Neural cell (in vitro differentiated cells): ENCODE results near the gene TRPM6. TPM values are rescaled to one million over a fixed set of nuclear protein-coding genes. Genes with fewer than 3 reads are reported as not detected.

Source experiments
- H2AFZ ChIP-seq: fragments of 200-600, 300-800 bp; sonication (generic), shearing (Covaris generic); 2 replicates; pipeline ENCODE4 v1.6.0; 2014; ENCODE audit warnings: low read depth, mild to moderate bottlenecking, antibody characterized with exemption, low read length, moderate library complexity
- H3F3A ChIP-seq: fragments of 200-600 bp; shearing (Covaris generic); 2 replicates; pipeline ENCODE4 v1.6.1; 2016; ENCODE audit warnings: mild to moderate bottlenecking, moderate library complexity, mixed read lengths, antibody characterized with exemption, low read length; ENCODE audit not compliant: insufficient read depth, poor library complexity, severe bottlenecking
- H3K27ac ChIP-seq: fragments of 200-600, 300-800 bp; sonication (generic), shearing (Covaris generic); 2 replicates; pipeline ENCODE4 v1.5.1; 2014; ENCODE audit warnings: mild to moderate bottlenecking, low read length, moderate library complexity
- H3K27me3 ChIP-seq: fragments of 300-800, 200-600 bp; sonication (generic), shearing (Covaris generic); 2 replicates; pipeline ENCODE4 v1.6.0; 2014; ENCODE audit warnings: mild to moderate bottlenecking, low read depth, low read length, moderate library complexity; ENCODE audit not compliant: insufficient read depth
- H3K36me3 ChIP-seq: fragments of 300-800, 200-600 bp; sonication (generic), shearing (Covaris generic); 2 replicates; pipeline ENCODE4 v1.5.1; 2014; ENCODE audit warnings: mild to moderate bottlenecking, antibody characterized with exemption, low read length, moderate library complexity; ENCODE audit not compliant: insufficient read depth
- H3K4me2 ChIP-seq: fragments of 300-800, 200-600 bp; sonication (generic), shearing (Covaris generic); 2 replicates; pipeline ENCODE4 v1.6.0; 2014; ENCODE audit warnings: mild to moderate bottlenecking, low read length
- H3K4me3 ChIP-seq: fragments of 300-800, 200-600 bp; sonication (generic), shearing (Covaris generic); 2 replicates; pipeline ENCODE4 v1.5.1; 2014; ENCODE audit warnings: mild to moderate bottlenecking, low read length, moderate library complexity
- H3K79me2 ChIP-seq: fragments of 200-600 bp; shearing (Covaris generic); replicated peaks from 2 replicates; pipeline ENCODE4 v1.6.0; 2014; ENCODE audit warnings: mild to moderate bottlenecking, low read length, moderate library complexity; ENCODE audit not compliant: insufficient read depth
- H3K9ac ChIP-seq: fragments of 300-800, 200-600 bp; sonication (generic), shearing (Covaris generic); 2 replicates; pipeline ENCODE4 v1.6.1; 2016; ENCODE audit warnings: mild to moderate bottlenecking, low read length, mixed read lengths
- H3K9me2 ChIP-seq: fragments of 200-600 bp; shearing (Covaris generic); 2 replicates; pipeline ENCODE4 v1.6.1; 2016; ENCODE audit warnings: mild to moderate bottlenecking, low read length, mixed read lengths; ENCODE audit not compliant: insufficient read depth
- H3K9me3 ChIP-seq: fragments of 200-600, 300-800 bp; sonication (generic), shearing (Covaris generic); 2 replicates; pipeline ENCODE4 v1.6.1; 2016; ENCODE audit warnings: mild to moderate bottlenecking, mixed run types, low read length, moderate library complexity, mixed read lengths
- H4K20me1 ChIP-seq: fragments of 200-600 bp; shearing (Covaris generic); 2 replicates; pipeline ENCODE4 v1.6.1; 2016; ENCODE audit warnings: mild to moderate bottlenecking, mixed run types; ENCODE audit not compliant: insufficient read depth
- EP300 ChIP-seq: fragments of 450-650 bp; conservative IDR thresholded peaks from 2 replicates; pipeline ENCODE4 v1.6.1; 2014; ENCODE audit warnings: antibody characterized with exemption, mild to moderate bottlenecking, moderate library complexity; ENCODE audit not compliant: poor library complexity, severe bottlenecking
- EZH2 ChIP-seq: fragments of 200-600, 300-800 bp; shearing (Covaris generic), sonication (generic); IDR thresholded peaks from 2 replicates; pipeline ENCODE4 v1.6.1; 2014; ENCODE audit warnings: antibody characterized with exemption, low read length, borderline replicate concordance, mild to moderate bottlenecking; ENCODE audit not compliant: insufficient read depth, poor library complexity, severe bottlenecking
- MXI1 ChIP-seq: fragments of 450-650 bp; conservative IDR thresholded peaks from 2 replicates; pipeline ENCODE4 v1.6.1; 2014; ENCODE audit warnings: antibody characterized with exemption, mild to moderate bottlenecking; ENCODE audit not compliant: poor library complexity, severe bottlenecking
- POLR2AphosphoS5 ChIP-seq: IDR thresholded peaks from 2 replicates; pipeline ENCODE4 v1.6.1; 2012
- RAD21 ChIP-seq: fragments of 450-650 bp; conservative IDR thresholded peaks from 2 replicates; pipeline ENCODE4 v1.6.1; 2014; ENCODE audit warnings: antibody characterized with exemption, mild to moderate bottlenecking, moderate library complexity
- REST ChIP-seq: IDR thresholded peaks from 2 replicates; pipeline ENCODE4 v1.6.1; 2012; ENCODE audit warnings: borderline replicate concordance
- SMC3 ChIP-seq: fragments of 450-650 bp; conservative IDR thresholded peaks from 2 replicates; pipeline ENCODE4 v1.6.1; 2014; ENCODE audit warnings: antibody characterized with exemption, mild to moderate bottlenecking, moderate library complexity; ENCODE audit not compliant: poor library complexity
- TAF1 ChIP-seq: IDR thresholded peaks from 2 replicates; pipeline ENCODE4 v1.6.1; 2012; ENCODE audit warnings: low read depth
- polyA plus RNA-seq: library from polyadenylated mRNA; depleted of rRNA; stranded (reverse); fragments of >200 nt; gene quantifications from 2 replicates; pipeline ENCODE4 v1.2.3, GENCODE V29; 2014
- TF ChIP-seq, protein P1 (sequence below): fragments of 450-650 bp; IDR thresholded peaks from 2 replicates; pipeline ENCODE4 v1.5.1; 2014; ENCODE audit warnings: antibody characterized with exemption, mild to moderate bottlenecking, moderate library complexity; ENCODE audit not compliant: poor library complexity, severe bottlenecking

TRPM6 gene
- polyA plus RNA-seq, 1 donor from 2014 or later, result not detected

DNA sequence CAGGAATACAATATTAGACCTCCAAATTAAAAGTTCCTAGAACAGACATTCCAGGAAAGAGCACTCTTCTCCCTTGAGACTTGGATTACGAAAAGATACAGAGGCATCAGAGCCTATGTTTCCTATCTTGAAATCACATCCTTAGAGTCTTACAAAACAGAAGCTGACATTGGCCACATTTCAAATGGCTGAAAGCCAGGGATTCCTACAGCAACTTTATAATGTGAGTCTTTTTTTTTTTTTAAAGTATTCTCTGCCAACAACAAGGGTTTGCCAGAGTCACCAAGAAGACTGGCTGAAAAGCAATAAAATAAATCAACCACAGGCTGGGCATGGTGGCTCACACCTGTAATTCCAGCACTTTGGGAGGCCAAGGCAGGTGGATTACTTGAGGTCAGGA, 63.1 kb downstream of the TRPM6 start:
- H3K36me3 ChIP-seq, result no peaks in the 10 kb centered on the region
- H3K27me3 ChIP-seq, result no peaks in the 10 kb centered on the region
- H2AFZ ChIP-seq, result no peak overlapping the region
- no peaks in the 10 kb centered on the region for H3K79me2 ChIP-seq
- H3K4me3 ChIP-seq, result no peak overlapping the region
- no peaks in the 10 kb centered on the region for H3K9me2 ChIP-seq
- H3F3A ChIP-seq, result no peaks in the 10 kb centered on the region
- H3K4me2 ChIP-seq, result no peak overlapping the region
- no peak overlapping the region for H3K9ac ChIP-seq
- no peaks in the 10 kb centered on the region for H4K20me1 ChIP-seq
- TF ChIP-seq, protein P1, sequence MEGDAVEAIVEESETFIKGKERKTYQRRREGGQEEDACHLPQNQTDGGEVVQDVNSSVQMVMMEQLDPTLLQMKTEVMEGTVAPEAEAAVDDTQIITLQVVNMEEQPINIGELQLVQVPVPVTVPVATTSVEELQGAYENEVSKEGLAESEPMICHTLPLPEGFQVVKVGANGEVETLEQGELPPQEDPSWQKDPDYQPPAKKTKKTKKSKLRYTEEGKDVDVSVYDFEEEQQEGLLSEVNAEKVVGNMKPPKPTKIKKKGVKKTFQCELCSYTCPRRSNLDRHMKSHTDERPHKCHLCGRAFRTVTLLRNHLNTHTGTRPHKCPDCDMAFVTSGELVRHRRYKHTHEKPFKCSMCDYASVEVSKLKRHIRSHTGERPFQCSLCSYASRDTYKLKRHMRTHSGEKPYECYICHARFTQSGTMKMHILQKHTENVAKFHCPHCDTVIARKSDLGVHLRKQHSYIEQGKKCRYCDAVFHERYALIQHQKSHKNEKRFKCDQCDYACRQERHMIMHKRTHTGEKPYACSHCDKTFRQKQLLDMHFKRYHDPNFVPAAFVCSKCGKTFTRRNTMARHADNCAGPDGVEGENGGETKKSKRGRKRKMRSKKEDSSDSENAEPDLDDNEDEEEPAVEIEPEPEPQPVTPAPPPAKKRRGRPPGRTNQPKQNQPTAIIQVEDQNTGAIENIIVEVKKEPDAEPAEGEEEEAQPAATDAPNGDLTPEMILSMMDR, result no peak
- no peak for TF ChIP-seq POLR2AphosphoS5
- TF ChIP-seq EP300, result no peak
- no peak for TF ChIP-seq MXI1
- no peak overlapping the region for H3K27ac ChIP-seq
- H3K9me3 ChIP-seq, result no peaks in the 10 kb centered on the region

DNA sequence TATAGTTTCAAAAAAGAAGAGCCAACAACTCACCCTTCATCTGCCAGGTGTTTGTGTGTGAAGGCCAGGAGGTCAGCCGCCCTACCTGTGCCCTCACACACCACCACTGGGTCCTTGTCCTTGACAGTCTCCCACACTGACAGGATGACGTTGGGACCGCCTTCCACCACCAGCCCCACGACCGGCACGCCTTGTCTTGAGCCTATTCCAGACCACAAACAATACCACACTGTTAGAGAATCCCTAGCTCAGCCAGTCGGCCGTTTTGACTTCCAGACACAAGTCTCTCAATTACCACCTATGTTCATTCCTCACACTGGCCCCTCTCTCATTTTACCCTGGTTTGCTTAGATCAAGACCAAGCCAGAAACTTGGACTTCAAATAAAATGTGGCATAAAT, 66.1 kb downstream of the TRPM6 start:
- no peak overlapping the region for H2AFZ ChIP-seq
- no peaks in the 10 kb centered on the region for H3K27me3 ChIP-seq
- no peaks in the 10 kb centered on the region for H4K20me1 ChIP-seq
- no peak overlapping the region for H3K4me3 ChIP-seq
- H3K9me2 ChIP-seq, result no peaks in the 10 kb centered on the region
- no peak overlapping the region for H3K4me2 ChIP-seq
- no peaks in the 10 kb centered on the region for H3K9me3 ChIP-seq
- H3K27ac ChIP-seq, result no peak overlapping the region
- H3K9ac ChIP-seq, result no peak overlapping the region
- H3K79me2 ChIP-seq, result no peaks in the 10 kb centered on the region
- no peaks in the 10 kb centered on the region for H3K36me3 ChIP-seq
- no peaks in the 10 kb centered on the region for H3F3A ChIP-seq
- TF ChIP-seq EZH2 (no peak), RAD21 (no peak), MXI1 (no peak), SMC3 (no peak), POLR2AphosphoS5 (no peak)
- TF ChIP-seq, protein P1, result no peak

GRCh38 chr9:74817816-74818215, 69.9 kb downstream of the TRPM6 start:
- Histone ChIP-seq H3K9ac (no peak overlapping the region), H3K4me3 (no peak overlapping the region), H2AFZ (no peak overlapping the region), H4K20me1 (no peaks in the 10 kb centered on the region), H3K79me2 (no peaks in the 10 kb centered on the region), H3K36me3 (no peaks in the 10 kb centered on the region), H3K27ac (no peak overlapping the region), H3K27me3 (no peaks in the 10 kb centered on the region), H3K9me3 (no peaks in the 10 kb centered on the region), H3F3A (no peaks in the 10 kb centered on the region), H3K9me2 (no peaks in the 10 kb centered on the region), H3K4me2 (no peak overlapping the region)
- TF ChIP-seq TAF1 (no peak), EZH2 (no peak), SMC3 (no peak), POLR2AphosphoS5 (no peak), RAD21 (no peak), MXI1 (no peak), EP300 (no peak), REST (no peak)
- TF ChIP-seq, protein P1, result no peak
